NCI-H446 (cell line): ENCODE data around the gene EYS.
"Not testable (repeated sequence)": the region's sequence is repeated elsewhere in the genome, so short reads cannot be mapped to it uniquely, and the experiment has no call there.

ENCODE experiments used
- DNase-seq, 2 experiments: peaks; one replicate each; lab custom pipeline; 2025; lab: John Stamatoyannopoulos, UW

EYS gene

GRCh38 chr6:63897952-63898351, 1809.1 kb downstream of the EYS start:
- no peak for DNase-seq

- DNase-seq: no peak
Measured at GRCh38 chr6:63897459-63897858, 1809.6 kb downstream of the EYS start.

- no peak for DNase-seq
Measured at GRCh38 chr6:63888416-63888815, 1818.6 kb downstream of the EYS start.

- not testable (repeated sequence) for DNase-seq
Measured at GRCh38 chr6:63887804-63888203, 1819.2 kb downstream of the EYS start.

- no peak for DNase-seq
Measured at GRCh38 chr6:63887002-63887751, 1819.8 kb downstream of the EYS start.

- no peak for DNase-seq
Measured at GRCh38 chr6:63886341-63886740, 1820.7 kb downstream of the EYS start.

- no peak for DNase-seq
Measured at GRCh38 chr6:63883597-63883996, 1823.4 kb downstream of the EYS start.

GRCh38 chr6:63882208-63882607, 1824.8 kb downstream of the EYS start:
- DNase-seq: no peak

GRCh38 chr6:63881791-63882190, 1825.2 kb downstream of the EYS start:
- DNase-seq: no peak

- DNase-seq: no peak
Measured at GRCh38 chr6:63872233-63872632, 1834.8 kb downstream of the EYS start.

GRCh38 chr6:63868351-63868750, 1838.7 kb downstream of the EYS start:
- no peak for DNase-seq

GRCh38 chr6:63864671-63865318, 1842.2 kb downstream of the EYS start:
- peak in 1 of 2 experiments; percentile 69 for DNase-seq

GRCh38 chr6:63864061-63864460, 1843.0 kb downstream of the EYS start:
- DNase-seq: peak in 1 of 2 experiments; percentile 0

GRCh38 chr6:63862486-63863198, 1844.4 kb downstream of the EYS start:
- no peak for DNase-seq

GRCh38 chr6:63859528-63859927, 1847.5 kb downstream of the EYS start:
- DNase-seq: no peak

GRCh38 chr6:63858691-63859090, 1848.3 kb downstream of the EYS start:
- no peak for DNase-seq

GRCh38 chr6:63856271-63856670, 1850.8 kb downstream of the EYS start:
- DNase-seq: no peak

GRCh38 chr6:63844287-63844686, 1862.7 kb downstream of the EYS start:
- DNase-seq: no peak

- no peak for DNase-seq
Measured at GRCh38 chr6:63839485-63839884, 1867.5 kb downstream of the EYS start.

GRCh38 chr6:63828678-63829077, 1878.3 kb downstream of the EYS start:
- not testable (repeated sequence) for DNase-seq

- no peak for DNase-seq
Measured at GRCh38 chr6:63824722-63825121, 1882.3 kb downstream of the EYS start.

GRCh38 chr6:63821442-63821841, 1885.6 kb downstream of the EYS start:
- no peak for DNase-seq

- no peak for DNase-seq
Measured at GRCh38 chr6:63819831-63820230, 1887.2 kb downstream of the EYS start.
